IMR-90 (cell line): ENCODE results near the gene CHRNA3. TPM values are rescaled to one million over a fixed set of nuclear protein-coding genes. Genes with fewer than 3 reads are reported as not detected.
A peak's percentile ranks its signal among the peaks of the same experiment; 100 is the strongest.

ENCODE experiments used
- ATAC-seq: fragments of 200-7000 bp; cut with Tn5 transposase; 2 replicates; pipeline ENCODE4 v1.9.1; 2020; ENCODE audit warnings: low read depth, mild to moderate bottlenecking, moderate library complexity
- BruUV-seq: library from RNA; stranded (reverse); fragments of 400-500 nt; replicated peaks from 2 replicates; lab custom pipeline; 2021; lab: Mats Ljungman, UMichigan
- CTCF ChIA-PET: fragments of 300-600 bp; formaldehyde crosslinking; extraction: SDS; loops from one replicate; lab custom pipeline; 2021; ENCODE audit warnings: antibody characterized with exemption; lab: Yijun Ruan, JAX
- POLR2A ChIA-PET: fragments of 300-600 bp; sonication (Branson Sonifier 250); formaldehyde crosslinking; loops from one replicate; lab custom pipeline; 2022; ENCODE audit warnings: antibody characterized with exemption; ENCODE audit not compliant: unreplicated experiment; lab: Charles Lee
- DNase-seq: peaks from one replicate; pipeline ENCODE4 v3.0.0; 2013
- H2AFZ ChIP-seq: replicated peaks from 2 replicates; pipeline ENCODE3; 2013; ENCODE audit warnings: low read length, mild to moderate bottlenecking; ENCODE audit not compliant: poor library complexity
- H2AK5ac ChIP-seq: 2 replicates; pipeline ENCODE4 v1.6.1; 2013; ENCODE audit warnings: low read depth, low read length, inconsistent platforms
- H2AK9ac ChIP-seq: replicated peaks from 2 replicates; pipeline ENCODE3; 2013; ENCODE audit warnings: mild to moderate bottlenecking, low read depth, low read length, moderate library complexity; ENCODE audit not compliant: poor library complexity
- H2BK120ac ChIP-seq: 2 replicates; pipeline ENCODE4 v1.6.1; 2013; ENCODE audit warnings: low read depth, low read length, inconsistent platforms
- H2BK15ac ChIP-seq: 3 replicates; pipeline ENCODE4 v1.6.1; 2013; ENCODE audit warnings: low read depth, low read length, inconsistent platforms
- H2BK20ac ChIP-seq: 2 replicates; pipeline ENCODE4 v1.6.1; 2013; ENCODE audit warnings: low read depth, mild to moderate bottlenecking, inconsistent platforms, low read length, moderate library complexity
- H2BK5ac ChIP-seq: 2 replicates; pipeline ENCODE4 v1.6.1; 2013; ENCODE audit warnings: mild to moderate bottlenecking, low read depth, low read length, inconsistent platforms; ENCODE audit not compliant: poor library complexity, severe bottlenecking
- H3K14ac ChIP-seq: replicated peaks from 2 replicates; pipeline ENCODE4 v1.6.1; 2013; ENCODE audit warnings: low read depth, low read length, inconsistent platforms
- H3K18ac ChIP-seq: 2 replicates; pipeline ENCODE4 v1.6.1; 2013; ENCODE audit warnings: low read depth, low read length, control low read depth
- H3K23ac ChIP-seq: 2 replicates; pipeline ENCODE4 v1.6.1; 2013; ENCODE audit warnings: low read depth, low read length, inconsistent platforms
- H3K27ac ChIP-seq: 2 replicates; pipeline ENCODE4 v1.5.1; 2013; ENCODE audit warnings: mild to moderate bottlenecking, control low read depth, low read length; ENCODE audit not compliant: insufficient read depth
- H3K27me3 ChIP-seq: 2 replicates; pipeline ENCODE4 v1.6.1; 2013; ENCODE audit warnings: low read length; ENCODE audit not compliant: control insufficient read depth, insufficient read depth
- H3K36me3 ChIP-seq: 2 replicates; pipeline ENCODE4 v1.6.1; 2013; ENCODE audit warnings: low read length, mixed read lengths; ENCODE audit not compliant: control insufficient read depth, insufficient read depth
- H3K4ac ChIP-seq: 2 replicates; pipeline ENCODE4 v1.6.1; 2013; ENCODE audit warnings: low read depth, low read length, inconsistent platforms
- H3K4me1 ChIP-seq: 2 replicates; pipeline ENCODE4 v1.6.1; 2013; ENCODE audit warnings: low read length, mixed read lengths; ENCODE audit not compliant: control insufficient read depth, insufficient read depth
- H3K4me2 ChIP-seq: 2 replicates; pipeline ENCODE4 v1.6.1; 2013; ENCODE audit warnings: low read depth, mild to moderate bottlenecking, control low read depth, low read length, moderate library complexity
- H3K4me3 ChIP-seq: 2 replicates; pipeline ENCODE4 v1.5.1; 2013; ENCODE audit warnings: low read depth, mild to moderate bottlenecking, control low read depth, low read length, moderate library complexity; ENCODE audit not compliant: insufficient read depth
- H3K56ac ChIP-seq: 2 replicates; pipeline ENCODE4 v1.6.1; 2013; ENCODE audit warnings: low read length, inconsistent platforms; ENCODE audit not compliant: insufficient read depth; ENCODE audit errors: extremely low read depth
- H3K79me1 ChIP-seq, 2 experiments: 2 replicates each; pipeline ENCODE4 v1.6.1; 2013; ENCODE audit warnings: low read length in 2 of 2, inconsistent platforms in 1 of 2, low read depth in 1 of 2
- H3K9ac ChIP-seq: 2 replicates; pipeline ENCODE4 v1.6.1; 2013; ENCODE audit warnings: low read depth, low read length, control low read depth
- H3K9me1 ChIP-seq: 2 replicates; pipeline ENCODE4 v1.6.1; 2013; ENCODE audit warnings: low read length, inconsistent platforms; ENCODE audit not compliant: insufficient read depth
- H3K9me3 ChIP-seq: 2 replicates; pipeline ENCODE4 v1.6.1; 2013; ENCODE audit warnings: low read length; ENCODE audit not compliant: control insufficient read depth, insufficient read depth
- H4K20me1 ChIP-seq: 2 replicates; pipeline ENCODE4 v1.6.1; 2013; ENCODE audit warnings: low read length, inconsistent platforms; ENCODE audit not compliant: insufficient read depth
- H4K5ac ChIP-seq: 2 replicates; pipeline ENCODE4 v1.6.1; 2013; ENCODE audit warnings: mild to moderate bottlenecking, low read depth, low read length, control low read depth
- H4K8ac ChIP-seq, 2 experiments: 2 replicates each; pipeline ENCODE4 v1.6.1; 2013; ENCODE audit warnings: low read depth in 2 of 2, low read length in 2 of 2, control low read depth in 1 of 2, inconsistent platforms in 1 of 2
- H4K91ac ChIP-seq: 2 replicates; pipeline ENCODE4 v1.6.1; 2013; ENCODE audit warnings: low read depth, low read length, inconsistent platforms; ENCODE audit not compliant: insufficient read depth
- BHLHE40 ChIP-seq: fragments of 150-350 bp; IDR thresholded peaks from 2 replicates; pipeline ENCODE4 v1.6.1; 2016; ENCODE audit warnings: mild to moderate bottlenecking, low read depth, low read length
- CEBPB ChIP-seq: IDR thresholded peaks from 2 replicates; pipeline ENCODE4 v1.6.1; 2012; ENCODE audit warnings: low read depth, low read length, improper control_type of control experiment
- CHD1 ChIP-seq: IDR thresholded peaks from 2 replicates; pipeline ENCODE4 v1.6.1; 2012; ENCODE audit warnings: low read depth, low read length, improper control_type of control experiment
- MAFK ChIP-seq: IDR thresholded peaks from 2 replicates; pipeline ENCODE4 v1.6.1; 2012; ENCODE audit warnings: low read depth, low read length, improper control_type of control experiment
- NFE2L2 ChIP-seq: fragments of 150-350 bp; IDR thresholded peaks from 2 replicates; pipeline ENCODE4 v1.6.1; 2016; ENCODE audit warnings: low read depth, mild to moderate bottlenecking, low read length
- RCOR1 ChIP-seq: IDR thresholded peaks from 2 replicates; pipeline ENCODE4 v1.6.1; 2012; ENCODE audit warnings: mild to moderate bottlenecking, low read length, improper control_type of control experiment; ENCODE audit not compliant: insufficient replicate concordance
- RFX5 ChIP-seq: IDR thresholded peaks from 2 replicates; pipeline ENCODE4 v1.8.0; 2012; ENCODE audit warnings: low read depth, mild to moderate bottlenecking, low read length, moderate library complexity
- SMC3 ChIP-seq: fragments of 150-350 bp; IDR thresholded peaks from 2 replicates; pipeline ENCODE4 v1.6.1; 2016; ENCODE audit warnings: low read depth, mild to moderate bottlenecking, antibody characterized with exemption, low read length, moderate library complexity
- USF2 ChIP-seq: fragments of 150-350 bp; IDR thresholded peaks from 2 replicates; pipeline ENCODE4 v1.6.1; 2017; ENCODE audit warnings: mild to moderate bottlenecking, antibody characterized with exemption, low read length, low read depth
- WGBS, 2 experiments: methylation state at CpG; one replicate each; pipeline versions ENCODE4 v1.1.5 to v1.1.7; 2013; ENCODE audit warnings: missing lambda C conversion rate in 2 of 2; ENCODE audit not compliant: insufficient read length in 1 of 2; ENCODE audit errors: extremely low coverage in 2 of 2; 5-methylcytosine and 5-hydroxymethylcytosine counted together
- dilution Hi-C: fragments of 300-500 bp; cut with HindIII; formaldehyde crosslinking; loops from one replicate; pipeline ENCODE4 v1.14.3; 2018; ENCODE audit warnings: low sequenced_read_pairs; ENCODE audit not compliant: unreplicated experiment
- in situ Hi-C: fragments of 300-500 bp; cut with MboI; formaldehyde crosslinking; loops from 3 replicates; pipeline ENCODE4 v1.14.3; 2019; ENCODE audit warnings: low sequenced_read_pairs, inconsistent platforms, mixed read lengths
- intact Hi-C: fragments of 100-400 bp; cut with micrococcal nuclease; formaldehyde crosslinking; loops from 2 replicates; pipeline ENCODE4 v1.10.0; 2022
- polyA plus RNA-seq, 3 experiments: library from polyadenylated mRNA; depleted of rRNA; stranded (reverse); fragments of >200 nt; gene quantifications; 2 replicates each; pipeline ENCODE4 v1.2.3, GENCODE V29; 2012; ENCODE audit warnings: low replicate concordance in 1 of 3
- total RNA-seq: library from RNA; depleted of rRNA; stranded (reverse); fragments of >200 nt; gene quantifications from 2 replicates; pipeline ENCODE4 v1.2.3, GENCODE V29; 2012

The CHRNA3 gene
- total and polyA plus RNA-seq, 2 of the 4 experiments (the other 2 are of a cell fraction), result not detected

GRCh38 chr15:78564743-78565096 is 56.1 kb downstream of the CHRNA3 start:
- H3K9ac ChIP-seq, result no peak overlapping the region
- no peak overlapping the region for H3K23ac ChIP-seq
- H3K36me3 ChIP-seq, result no peaks in the 10 kb centered on the region
- dilution Hi-C loops, result no loop called here
- no peak overlapping the region for H2AK5ac ChIP-seq
- 63% methylated on average over 7 of the region's 11 CpGs; no CpG with 5 or more reads in 1 of the 2 experiments for whole genome bisulfite sequencing, 2 experiments
- H2AK9ac ChIP-seq, result no peak overlapping the region
- TF ChIP-seq RCOR1 (no peak), NFE2L2 (no peak), CHD1 (no peak), MAFK (no peak), CEBPB (no peak), RFX5 (no peak), SMC3 (no peak), USF2 (no peak), BHLHE40 (no peak)
- H3K4me2 ChIP-seq, result no peak overlapping the region; the same call in 1 of the 2 replicates
- DNase-seq (no peak), ATAC-seq (no peak)
- ChIA-PET POLR2A (no interaction called here), CTCF (no interaction called here)
- H3K27me3 ChIP-seq, result peaks cover 15% of the 10 kb centered on the region
- H3K9me3 ChIP-seq, result no peaks in the 10 kb centered on the region
- H2BK15ac ChIP-seq, result no peak overlapping the region
- no peak overlapping the region for H4K8ac ChIP-seq
- H3K4me3 ChIP-seq, result no peak overlapping the region
- no peak overlapping the region for H2BK5ac ChIP-seq
- H3K56ac ChIP-seq, result no peak overlapping the region
- no peaks in the 10 kb centered on the region for H3K4me1 ChIP-seq
- no peak overlapping the region for H3K27ac ChIP-seq
- H3K4ac ChIP-seq, result no peak overlapping the region
- no peaks in the 10 kb centered on the region for H3K79me1 ChIP-seq
- no peaks in the 10 kb centered on the region for H4K20me1 ChIP-seq
- intact Hi-C loops, result no loop called here
- no peak overlapping the region for H3K18ac ChIP-seq
- no peak overlapping the region for H4K91ac ChIP-seq
- peak overlapping the region; percentile 89 for H2AFZ ChIP-seq
- no peak overlapping the region for H4K5ac ChIP-seq
- no peak overlapping the region for H3K14ac ChIP-seq
- in situ Hi-C loops, result no loop called here
- no peak overlapping the region for H2BK120ac ChIP-seq
- no peaks in the 10 kb centered on the region for H3K9me1 ChIP-seq
- no TSS peak for BruUV-seq
- H2BK20ac ChIP-seq, result no peak overlapping the region
